ENCODE measurements around the gene EI24.

EI24 gene

DNA sequence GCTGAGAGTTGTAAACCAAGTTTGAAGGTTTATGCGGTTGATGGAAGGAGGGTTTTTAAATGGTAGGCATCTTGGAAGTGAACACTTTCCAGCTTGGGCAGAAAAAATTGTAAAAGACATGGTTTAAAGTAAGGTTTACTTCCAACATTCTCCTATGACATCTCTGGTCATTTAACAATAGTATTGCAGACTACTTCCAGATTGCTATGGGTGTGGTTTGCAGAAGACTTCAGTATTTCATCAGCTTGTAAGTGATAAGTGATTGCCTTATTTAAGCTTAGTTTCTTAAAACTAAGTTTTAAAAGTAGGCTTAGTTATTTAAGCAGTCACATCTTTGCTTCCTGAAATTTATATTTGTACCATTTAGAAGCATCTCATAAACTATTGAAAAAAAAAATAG, 16.2 kb downstream of the EI24 start:
- TF ChIP-seq, protein P1, sequence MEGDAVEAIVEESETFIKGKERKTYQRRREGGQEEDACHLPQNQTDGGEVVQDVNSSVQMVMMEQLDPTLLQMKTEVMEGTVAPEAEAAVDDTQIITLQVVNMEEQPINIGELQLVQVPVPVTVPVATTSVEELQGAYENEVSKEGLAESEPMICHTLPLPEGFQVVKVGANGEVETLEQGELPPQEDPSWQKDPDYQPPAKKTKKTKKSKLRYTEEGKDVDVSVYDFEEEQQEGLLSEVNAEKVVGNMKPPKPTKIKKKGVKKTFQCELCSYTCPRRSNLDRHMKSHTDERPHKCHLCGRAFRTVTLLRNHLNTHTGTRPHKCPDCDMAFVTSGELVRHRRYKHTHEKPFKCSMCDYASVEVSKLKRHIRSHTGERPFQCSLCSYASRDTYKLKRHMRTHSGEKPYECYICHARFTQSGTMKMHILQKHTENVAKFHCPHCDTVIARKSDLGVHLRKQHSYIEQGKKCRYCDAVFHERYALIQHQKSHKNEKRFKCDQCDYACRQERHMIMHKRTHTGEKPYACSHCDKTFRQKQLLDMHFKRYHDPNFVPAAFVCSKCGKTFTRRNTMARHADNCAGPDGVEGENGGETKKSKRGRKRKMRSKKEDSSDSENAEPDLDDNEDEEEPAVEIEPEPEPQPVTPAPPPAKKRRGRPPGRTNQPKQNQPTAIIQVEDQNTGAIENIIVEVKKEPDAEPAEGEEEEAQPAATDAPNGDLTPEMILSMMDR (IDR thresholded peaks at IDR 0.05; ENCODE audit: low read depth, low read length) = no peak
- peaks cover 30% of the 10 kb centered on the region for H3K36me3 ChIP-seq
- H3K4me3 ChIP-seq (ENCODE audit: low read depth, low read length) = no peak overlapping the region
- no peaks in the 10 kb centered on the region for H3K27me3 ChIP-seq (ENCODE audit: insufficient read depth, low read depth, severe bottlenecking)
- no peak overlapping the region for H3K27ac ChIP-seq
- no peak for DNase-seq
- no peaks in the 10 kb centered on the region for H3K9me3 ChIP-seq (ENCODE audit: severe bottlenecking)

DNA sequence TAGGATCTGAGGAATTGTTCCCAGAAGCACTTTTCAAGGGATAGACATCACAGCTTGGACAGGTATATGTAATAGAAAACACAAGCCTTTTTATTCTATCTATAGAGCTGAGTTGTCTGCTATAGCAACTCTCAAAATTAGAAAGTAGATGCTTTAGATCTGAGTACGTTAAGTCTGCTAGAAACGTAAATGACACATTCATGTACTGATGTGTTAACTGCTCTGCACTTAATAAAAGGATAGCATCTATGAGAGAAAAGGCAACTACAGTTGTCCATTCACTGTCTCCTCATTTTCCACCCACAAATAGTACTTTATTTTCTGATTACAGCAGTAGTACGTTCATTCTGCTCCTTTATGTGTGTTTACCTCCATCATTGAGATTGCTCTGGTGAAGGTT, 17.3 kb downstream of the EI24 start:
- Histone ChIP-seq H3K36me3 (peaks cover 27% of the 10 kb centered on the region), H3K27ac (no peak overlapping the region), H3K9me3 (ENCODE audit: severe bottlenecking) (no peaks in the 10 kb centered on the region)

DNA sequence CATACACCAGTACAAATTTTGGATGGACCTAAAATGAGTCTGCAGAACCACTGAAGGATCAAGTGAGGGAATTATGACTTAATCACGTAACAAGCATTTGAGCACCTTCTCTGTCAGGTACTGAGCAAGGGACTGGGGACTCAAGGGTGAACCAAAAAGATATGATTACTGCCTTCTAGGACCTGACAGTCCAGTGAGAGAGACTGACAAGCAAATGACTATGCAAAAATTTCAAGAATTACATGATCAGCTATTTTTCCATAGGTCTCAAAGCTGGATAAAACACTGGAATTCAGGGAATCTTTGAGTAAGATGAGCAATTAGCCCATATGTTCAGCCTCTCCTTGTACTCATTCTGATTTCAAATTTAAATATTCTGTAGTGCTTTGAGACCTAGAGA, 18.2 kb downstream of the EI24 start:
- no peaks in the 10 kb centered on the region for H3K27me3 ChIP-seq (ENCODE audit: insufficient read depth, low read depth, severe bottlenecking)
- H3K27ac ChIP-seq = no peak overlapping the region
- DNase-seq = no peak
- H3K36me3 ChIP-seq = peaks cover 18% of the 10 kb centered on the region
- TF ChIP-seq, protein P1 (IDR thresholded peaks at IDR 0.05; ENCODE audit: low read depth, low read length) = no peak
- no peak overlapping the region for H3K4me3 ChIP-seq (ENCODE audit: low read depth, low read length)
- H3K9me3 ChIP-seq (ENCODE audit: severe bottlenecking) = no peaks in the 10 kb centered on the region

More for the DNA sequence above, 17.3 kb downstream of the EI24 start:
- H3K27me3 ChIP-seq (ENCODE audit: insufficient read depth, low read depth, severe bottlenecking) = no peaks in the 10 kb centered on the region
- TF ChIP-seq, protein P1 (IDR thresholded peaks at IDR 0.05; ENCODE audit: low read depth, low read length) = no peak
- H3K4me3 ChIP-seq (ENCODE audit: low read depth, low read length) = no peak overlapping the region
- DNase-seq = no peak

DNA sequence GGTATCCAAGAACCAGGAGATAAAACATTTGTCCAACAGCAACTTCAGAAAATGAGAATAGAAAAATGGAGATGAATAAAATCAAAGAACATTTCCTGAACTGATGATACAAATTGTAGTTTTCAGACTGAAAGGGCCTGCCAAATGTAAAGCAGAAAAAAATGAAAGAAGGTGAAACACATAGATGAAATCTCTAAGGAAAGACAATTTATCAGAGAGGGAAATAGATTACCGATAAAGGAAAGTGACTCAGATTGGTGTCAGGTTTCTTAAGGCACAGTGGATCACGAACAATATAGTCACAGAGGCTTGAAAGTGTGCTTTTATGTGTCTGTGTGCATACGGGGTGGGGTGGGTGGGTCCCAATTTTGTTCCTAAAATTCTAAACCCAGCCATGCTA, 19.2 kb downstream of the EI24 start:
- Histone ChIP-seq H3K9me3 (ENCODE audit: severe bottlenecking) (no peaks in the 10 kb centered on the region), H3K27me3 (ENCODE audit: insufficient read depth, low read depth, severe bottlenecking) (no peaks in the 10 kb centered on the region), H3K27ac (no peak overlapping the region), H3K4me3 (ENCODE audit: low read depth, low read length) (no peak overlapping the region), H3K36me3 (peaks cover 8% of the 10 kb centered on the region)
- no peak for DNase-seq
- TF ChIP-seq, protein P1 (IDR thresholded peaks at IDR 0.05; ENCODE audit: low read depth, low read length) = no peak

DNA sequence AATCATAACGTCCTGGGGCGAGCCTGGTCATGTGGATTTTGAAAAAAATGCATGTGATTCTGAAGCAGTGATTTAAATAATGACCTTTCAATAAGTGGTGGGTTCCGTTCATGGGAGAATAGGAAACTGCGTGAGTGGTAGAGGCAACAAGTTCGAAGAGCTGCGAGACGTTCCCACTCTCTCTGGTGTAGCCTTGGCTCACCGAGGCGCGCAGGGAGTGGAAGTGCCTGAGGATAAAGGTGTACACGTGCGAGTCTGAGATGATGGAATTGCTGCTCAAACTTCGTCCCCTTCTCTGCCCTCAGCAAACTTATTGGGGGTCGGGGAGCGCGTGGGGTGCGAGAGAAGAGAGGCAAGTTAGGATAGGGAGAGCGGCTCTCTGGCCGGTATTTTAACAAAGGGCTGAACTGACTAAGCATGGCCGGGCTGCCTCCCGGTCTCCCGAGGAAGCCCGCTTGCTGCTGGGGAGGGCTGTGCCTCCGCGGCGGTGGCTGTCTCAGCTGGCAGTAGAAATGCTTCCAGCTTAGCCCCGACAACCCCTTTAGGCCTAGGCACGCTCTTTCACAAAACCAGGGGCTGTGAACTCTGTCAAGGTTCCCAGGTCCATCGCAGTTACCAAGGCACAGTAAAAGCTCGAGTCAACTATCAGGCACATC, 22.5 kb downstream of the EI24 start:
- Histone ChIP-seq H3K4me3 (ENCODE audit: low read depth, low read length) (peak overlapping the region; percentile 90), H3K27ac (peak overlapping the region; percentile 82), H3K9me3 (ENCODE audit: severe bottlenecking) (no peaks in the 10 kb centered on the region), H3K36me3 (peaks cover 14% of the 10 kb centered on the region), H3K27me3 (ENCODE audit: insufficient read depth, low read depth, severe bottlenecking) (no peaks in the 10 kb centered on the region)
- TF ChIP-seq, protein P1 (IDR thresholded peaks at IDR 0.05; ENCODE audit: low read depth, low read length) = no peak
- peak; percentile 10 for DNase-seq

Data from WERI-Rb-1 (cell line).